Left ventricle myocardium inferior (tissue), 1 donor: ENCODE measurements around the gene SLC19A3. TPM values are rescaled to one million over a fixed set of nuclear protein-coding genes. Genes with fewer than 3 reads are reported as not detected.
"Not testable (repeated sequence)": the region's sequence is repeated elsewhere in the genome, so short reads cannot be mapped to it uniquely, and the experiment has no call there.

Experiments used
- DNase-seq: peaks from one replicate; pipeline ENCODE4 v3.0.0-alpha.2; 2020
- H3K27ac ChIP-seq: fragments of 200-600 bp; replicated peaks from 2 replicates; pipeline ENCODE4 v1.8.0; 2021
- H3K27me3 ChIP-seq: fragments of 200-600 bp; 2 replicates; pipeline ENCODE4 v1.8.0; 2021; ENCODE audit warnings: low read depth
- H3K36me3 ChIP-seq: fragments of 200-600 bp; 2 replicates; pipeline ENCODE4 v1.8.0; 2021
- H3K4me1 ChIP-seq: fragments of 200-600 bp; 2 replicates; pipeline ENCODE4 v1.8.0; 2021
- H3K4me3 ChIP-seq: fragments of 200-600 bp; 2 replicates; pipeline ENCODE4 v1.8.0; 2021; ENCODE audit warnings: mild to moderate bottlenecking, moderate library complexity
- H3K9me3 ChIP-seq: fragments of 200-600 bp; replicated peaks from 2 replicates; pipeline ENCODE4 v1.8.0; 2021
- intact Hi-C: fragments of 100-400 bp; cut with micrococcal nuclease; formaldehyde crosslinking; loops from one replicate; pipeline ENCODE4 v1.11.0; 2022
- total RNA-seq: library from RNA; stranded (reverse); fragmentation: NEBNext Ultra II Directional; extraction: Animal tissue kit (Norgen Biotek cat#: 25700); gene quantifications from one replicate; pipeline ENCODE4 v1.2.1, GENCODE V29; 2021
- TF ChIP-seq, protein P1 (sequence below): fragments of 200-600 bp; IDR thresholded peaks from 2 replicates; pipeline ENCODE4 v1.8.0; 2021; ENCODE audit warnings: antibody characterized with exemption, mild to moderate bottlenecking, borderline replicate concordance
- donor health status: DM: no; HTN: yes; CAD: no; lungs with severe emphysema.

Gene SLC19A3
- total RNA-seq, 1 donor from 2014 or later: 0.74 TPM

DNA sequence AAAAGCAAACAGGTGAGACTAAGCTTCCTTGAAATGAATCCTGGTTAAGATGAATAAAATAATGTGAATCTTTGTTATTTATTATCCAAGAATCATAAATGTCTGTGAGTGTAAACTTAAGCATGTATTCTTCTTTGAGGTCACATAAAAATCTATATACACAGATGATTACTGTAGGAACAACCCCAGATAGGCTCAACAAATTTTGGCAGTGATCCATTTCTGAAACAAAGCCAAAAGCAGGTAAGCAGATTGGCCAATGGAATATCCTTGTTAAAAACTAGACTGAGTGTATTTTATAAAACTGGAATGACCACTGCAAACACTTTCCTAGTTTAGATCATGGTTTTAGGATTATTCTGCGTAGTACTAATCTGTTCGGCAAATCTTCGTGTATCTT, 39.9 kb downstream of the SLC19A3 start:
- H3K4me3 ChIP-seq: no peak overlapping the region
- no peaks in the 10 kb centered on the region for H3K9me3 ChIP-seq
- TF ChIP-seq, protein P1, sequence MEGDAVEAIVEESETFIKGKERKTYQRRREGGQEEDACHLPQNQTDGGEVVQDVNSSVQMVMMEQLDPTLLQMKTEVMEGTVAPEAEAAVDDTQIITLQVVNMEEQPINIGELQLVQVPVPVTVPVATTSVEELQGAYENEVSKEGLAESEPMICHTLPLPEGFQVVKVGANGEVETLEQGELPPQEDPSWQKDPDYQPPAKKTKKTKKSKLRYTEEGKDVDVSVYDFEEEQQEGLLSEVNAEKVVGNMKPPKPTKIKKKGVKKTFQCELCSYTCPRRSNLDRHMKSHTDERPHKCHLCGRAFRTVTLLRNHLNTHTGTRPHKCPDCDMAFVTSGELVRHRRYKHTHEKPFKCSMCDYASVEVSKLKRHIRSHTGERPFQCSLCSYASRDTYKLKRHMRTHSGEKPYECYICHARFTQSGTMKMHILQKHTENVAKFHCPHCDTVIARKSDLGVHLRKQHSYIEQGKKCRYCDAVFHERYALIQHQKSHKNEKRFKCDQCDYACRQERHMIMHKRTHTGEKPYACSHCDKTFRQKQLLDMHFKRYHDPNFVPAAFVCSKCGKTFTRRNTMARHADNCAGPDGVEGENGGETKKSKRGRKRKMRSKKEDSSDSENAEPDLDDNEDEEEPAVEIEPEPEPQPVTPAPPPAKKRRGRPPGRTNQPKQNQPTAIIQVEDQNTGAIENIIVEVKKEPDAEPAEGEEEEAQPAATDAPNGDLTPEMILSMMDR: no peak
- DNase-seq: no peak
- no peaks in the 10 kb centered on the region for H3K4me1 ChIP-seq
- H3K27ac ChIP-seq: no peak overlapping the region
- H3K36me3 ChIP-seq: no peaks in the 10 kb centered on the region
- intact Hi-C loops: no loop called here
- H3K27me3 ChIP-seq: no peaks in the 10 kb centered on the region

DNA sequence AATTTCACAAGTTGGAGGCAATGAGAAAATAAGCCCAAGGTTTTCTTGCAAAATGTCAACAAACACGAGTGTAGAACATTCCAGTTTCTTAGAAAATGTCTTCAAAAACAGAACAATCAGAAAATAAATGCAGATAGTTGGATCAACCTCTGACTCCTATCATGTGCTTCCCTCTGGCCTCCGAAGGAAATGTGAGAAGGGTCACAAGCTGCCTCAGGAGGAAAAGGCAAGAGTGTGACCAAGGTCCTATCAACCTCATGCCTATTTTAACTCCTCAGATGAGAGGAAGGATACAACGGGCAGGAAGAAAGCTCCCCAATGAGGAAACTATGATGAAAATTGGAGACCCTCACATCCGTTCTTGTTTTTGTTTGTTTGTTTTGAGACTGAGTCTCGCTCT, 43.3 kb downstream of the SLC19A3 start:
- no peak overlapping the region for H3K4me3 ChIP-seq
- no peaks in the 10 kb centered on the region for H3K27me3 ChIP-seq
- H3K36me3 ChIP-seq: no peaks in the 10 kb centered on the region
- intact Hi-C loops: no loop called here
- no peaks in the 10 kb centered on the region for H3K9me3 ChIP-seq
- H3K4me1 ChIP-seq: no peaks in the 10 kb centered on the region
- DNase-seq: no peak
- H3K27ac ChIP-seq: no peak overlapping the region
- TF ChIP-seq, protein P1: no peak

DNA sequence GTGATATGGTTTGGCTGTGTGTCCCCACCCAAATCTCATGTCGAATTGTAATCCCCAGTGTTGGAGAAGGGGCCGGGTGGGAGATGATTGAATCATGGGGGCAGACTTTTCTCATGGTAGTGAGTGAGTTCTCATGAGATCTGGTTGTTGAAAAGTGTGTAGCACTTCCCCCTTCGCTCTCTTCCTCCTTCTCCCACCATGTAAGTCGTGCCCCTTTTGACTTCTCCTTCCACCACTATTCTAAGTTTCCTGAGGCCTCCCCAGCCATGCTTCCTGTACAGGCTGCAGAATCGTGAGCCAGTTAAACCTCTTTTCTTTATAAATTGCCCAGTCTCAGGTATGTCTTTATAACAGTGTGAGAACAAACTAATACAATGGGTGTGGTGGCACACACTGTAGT, 44.2 kb downstream of the SLC19A3 start:
- H3K27ac ChIP-seq, intact Hi-C loops, H3K36me3 ChIP-seq, DNase-seq, H3K4me3 ChIP-seq, H3K27me3 ChIP-seq, H3K9me3 ChIP-seq, H3K4me1 ChIP-seq: not testable (repeated sequence)

DNA sequence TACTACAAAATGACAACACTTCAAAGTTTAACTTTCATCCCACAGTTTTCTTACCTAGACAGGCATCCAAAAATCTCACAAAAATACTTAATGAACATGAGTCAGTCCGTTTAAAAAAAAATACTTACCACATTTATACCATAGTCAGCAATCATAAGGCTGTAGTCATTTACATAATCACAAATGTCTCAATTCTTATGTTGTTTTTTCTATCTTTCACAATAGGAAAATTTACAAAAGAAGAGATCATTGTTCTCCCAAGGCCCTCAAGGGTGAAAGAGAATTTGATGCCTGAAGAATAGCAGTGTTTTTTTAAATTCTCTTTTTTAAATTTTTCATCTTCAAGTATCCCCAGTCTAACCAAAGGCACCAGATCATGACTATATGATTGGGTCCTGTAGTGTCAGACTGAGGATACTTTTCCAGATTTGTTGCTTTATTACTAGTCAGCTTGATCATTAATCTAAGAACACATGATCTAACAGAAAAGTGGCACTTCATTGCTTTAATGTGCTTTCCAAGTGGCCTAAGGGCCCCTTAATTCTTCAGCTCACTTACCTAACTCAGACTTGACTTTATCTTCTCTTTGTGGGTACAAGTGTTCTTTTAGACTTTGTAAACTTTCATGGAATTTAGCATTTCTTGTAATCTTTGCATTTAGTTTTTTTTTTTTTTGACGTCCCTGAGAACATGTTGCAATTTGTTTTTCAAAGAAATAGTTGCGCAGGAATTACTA, 46.5 kb downstream of the SLC19A3 start:
- Histone ChIP-seq H3K9me3 (no peaks in the 10 kb centered on the region), H3K4me1 (no peaks in the 10 kb centered on the region), H3K4me3 (no peak overlapping the region), H3K36me3 (no peaks in the 10 kb centered on the region), H3K27me3 (no peaks in the 10 kb centered on the region), H3K27ac (no peak overlapping the region)
- DNase-seq: no peak
- TF ChIP-seq, protein P1: no peak
- intact Hi-C loops: no loop called here

DNA sequence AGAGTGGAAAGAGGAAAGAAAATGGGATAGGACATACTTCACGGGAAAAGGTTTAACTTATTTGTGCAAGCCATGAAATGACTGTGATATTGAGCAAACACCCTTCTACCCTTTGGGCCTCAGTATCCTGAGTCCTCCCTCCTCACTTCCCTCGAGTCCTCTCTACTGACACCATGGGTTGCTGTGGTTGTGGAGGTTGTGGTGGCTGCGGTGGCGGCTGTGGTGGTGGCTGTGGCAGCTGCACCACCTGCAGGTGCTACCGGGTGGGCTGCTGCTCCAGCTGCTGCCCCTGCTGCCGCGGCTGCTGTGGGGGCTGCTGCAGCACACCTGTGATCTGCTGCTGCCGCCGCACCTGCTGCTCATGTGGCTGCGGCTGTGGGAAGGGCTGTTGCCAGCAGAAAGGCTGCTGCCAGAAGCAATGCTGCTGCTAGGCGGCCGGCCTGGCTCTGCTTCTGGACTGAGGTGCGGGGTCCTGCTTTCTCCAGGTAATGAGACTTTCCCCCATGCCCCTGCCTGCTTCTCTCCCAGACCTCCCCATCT, 51.1 kb downstream of the SLC19A3 start, which contains the start of gene SCYGR5:
SCYGR5 (plus strand) TSS at position 174 of the 540 bp plus-strand sequence; CDS start at position 174, 0 bp downstream.
- intact Hi-C loops, H3K9me3 ChIP-seq, H3K36me3 ChIP-seq, DNase-seq, H3K27ac ChIP-seq, H3K4me3 ChIP-seq, H3K4me1 ChIP-seq: not testable (repeated sequence)
- H3K27me3 ChIP-seq: peaks cover 16% of the 10 kb centered on the region

DNA sequence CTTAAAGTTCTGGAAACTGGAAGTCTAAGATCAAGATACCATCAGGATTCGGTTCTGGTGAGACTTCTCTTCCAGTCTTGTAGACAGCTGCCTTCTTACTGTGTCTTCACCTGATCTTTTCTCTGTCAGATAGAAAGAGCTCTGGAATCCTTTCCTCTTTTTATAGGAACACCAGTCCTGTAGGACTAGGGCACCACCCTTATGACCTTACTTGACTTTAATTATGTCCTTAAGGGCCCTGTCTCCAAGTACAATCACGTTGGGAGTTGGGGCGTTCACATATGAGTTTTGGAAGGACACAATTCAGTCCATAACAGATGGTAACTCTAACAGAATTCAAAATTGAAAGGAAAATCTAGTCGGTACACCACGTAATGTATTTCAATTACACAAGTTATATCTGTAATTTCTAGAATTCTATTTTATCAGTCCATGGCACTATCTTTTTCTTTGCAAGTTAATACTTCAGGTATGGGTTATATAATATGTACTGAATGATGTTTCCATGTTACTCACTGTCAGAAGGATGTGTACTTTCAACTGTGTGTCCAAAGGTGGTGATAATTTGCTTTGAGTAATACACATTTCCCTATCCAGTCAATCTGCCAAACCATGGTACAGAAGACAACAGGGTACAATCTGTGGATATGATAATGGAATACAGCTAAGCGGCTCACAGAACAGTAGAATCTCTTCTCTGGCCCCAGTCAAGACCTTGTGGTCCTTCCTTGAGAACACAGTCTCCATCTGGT, 52.5 kb downstream of the SLC19A3 start:
- intact Hi-C loops: no loop called here
- no peak for DNase-seq

More for the DNA sequence above, 52.5 kb downstream of the SLC19A3 start:
- Histone ChIP-seq H3K4me3 (no peak overlapping the region), H3K4me1 (no peaks in the 10 kb centered on the region), H3K9me3 (no peaks in the 10 kb centered on the region), H3K36me3 (no peaks in the 10 kb centered on the region), H3K27ac (no peak overlapping the region), H3K27me3 (peaks cover 16% of the 10 kb centered on the region)
- TF ChIP-seq, protein P1: no peak
